Ishikawa (cell line): Measurements from ENCODE around the gene CPA3.

ENCODE experiments used
- CEBPB ChIP-seq: IDR thresholded peaks from 2 replicates; pipeline ENCODE4 v1.6.1; 2012
- CREB1 ChIP-seq: IDR thresholded peaks from 2 replicates; pipeline ENCODE4 v1.6.1; 2012; ENCODE audit warnings: low read depth
- EGR1 ChIP-seq: IDR thresholded peaks from 2 replicates; pipeline ENCODE4 v1.6.1; 2012
- EP300 ChIP-seq: IDR thresholded peaks from 2 replicates; pipeline ENCODE4 v1.6.1; 2012; ENCODE audit warnings: borderline replicate concordance
- FOXM1 ChIP-seq: IDR thresholded peaks from 2 replicates; pipeline ENCODE4 v1.6.1; 2012; ENCODE audit warnings: low read depth, borderline replicate concordance
- NFIC ChIP-seq: IDR thresholded peaks from 2 replicates; pipeline ENCODE4 v1.6.1; 2012
- RAD21 ChIP-seq: IDR thresholded peaks from 2 replicates; pipeline ENCODE4 v1.6.1; 2012; ENCODE audit warnings: low read depth
- REST ChIP-seq: IDR thresholded peaks from 2 replicates; pipeline ENCODE4 v1.6.1; 2012; ENCODE audit warnings: low read depth, mild to moderate bottlenecking
- TAF1 ChIP-seq: IDR thresholded peaks from 2 replicates; pipeline ENCODE4 v1.6.1; 2012; ENCODE audit warnings: low read depth, mild to moderate bottlenecking
- TCF12 ChIP-seq: IDR thresholded peaks from 2 replicates; pipeline ENCODE4 v1.6.1; 2012; ENCODE audit warnings: low read depth
- TEAD4 ChIP-seq: IDR thresholded peaks from 2 replicates; pipeline ENCODE4 v1.6.1; 2012
- USF1 ChIP-seq: IDR thresholded peaks from 2 replicates; pipeline ENCODE4 v1.6.1; 2012
- YY1 ChIP-seq: IDR thresholded peaks from 2 replicates; pipeline ENCODE4 v1.6.1; 2012; ENCODE audit warnings: low read depth
- ZBTB7A ChIP-seq: IDR thresholded peaks from 2 replicates; pipeline ENCODE4 v1.6.1; 2012; ENCODE audit warnings: low read depth
- TF ChIP-seq, protein P1 (sequence below): IDR thresholded peaks from 2 replicates; pipeline ENCODE4 v1.6.1; 2012

Gene CPA3

GRCh38 chr3:148938936-148939335, 73.8 kb downstream of the CPA3 start:
- no peak for TF ChIP-seq RAD21
- TF ChIP-seq NFIC: no peak
- TF ChIP-seq ZBTB7A: no peak
- no peak for TF ChIP-seq REST
- TF ChIP-seq TCF12: no peak
- TF ChIP-seq TEAD4: no peak
- TF ChIP-seq EGR1: no peak
- TF ChIP-seq, protein P1, sequence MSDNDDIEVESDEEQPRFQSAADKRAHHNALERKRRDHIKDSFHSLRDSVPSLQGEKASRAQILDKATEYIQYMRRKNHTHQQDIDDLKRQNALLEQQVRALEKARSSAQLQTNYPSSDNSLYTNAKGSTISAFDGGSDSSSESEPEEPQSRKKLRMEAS: no peak
- TF ChIP-seq USF1: no peak
- no peak for TF ChIP-seq TAF1
- TF ChIP-seq FOXM1: no peak
- no peak for TF ChIP-seq CEBPB
- TF ChIP-seq CREB1: no peak
- no peak for TF ChIP-seq YY1
- TF ChIP-seq EP300: no peak

DNA sequence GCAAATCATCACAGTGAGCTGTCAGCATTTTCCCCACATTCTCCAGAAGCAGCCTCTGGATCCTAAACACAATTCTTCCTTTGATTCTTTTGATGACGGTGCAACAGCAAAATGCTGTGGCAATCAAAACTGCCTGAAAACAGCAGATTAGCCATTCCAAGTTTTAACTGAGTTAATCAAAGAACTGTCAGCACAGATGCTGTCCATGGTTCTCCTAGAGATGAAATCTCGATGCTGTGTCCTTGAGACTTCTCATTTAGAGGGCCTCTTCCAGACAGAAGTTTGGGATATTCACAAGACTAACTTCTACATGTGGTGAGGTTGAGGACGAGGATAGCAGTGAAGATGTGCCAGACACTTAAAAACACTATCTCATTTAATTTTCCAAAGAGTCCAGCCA, 75.9 kb downstream of the CPA3 start:
- TF ChIP-seq ZBTB7A (no peak), REST (peak; percentile 63)

DNA sequence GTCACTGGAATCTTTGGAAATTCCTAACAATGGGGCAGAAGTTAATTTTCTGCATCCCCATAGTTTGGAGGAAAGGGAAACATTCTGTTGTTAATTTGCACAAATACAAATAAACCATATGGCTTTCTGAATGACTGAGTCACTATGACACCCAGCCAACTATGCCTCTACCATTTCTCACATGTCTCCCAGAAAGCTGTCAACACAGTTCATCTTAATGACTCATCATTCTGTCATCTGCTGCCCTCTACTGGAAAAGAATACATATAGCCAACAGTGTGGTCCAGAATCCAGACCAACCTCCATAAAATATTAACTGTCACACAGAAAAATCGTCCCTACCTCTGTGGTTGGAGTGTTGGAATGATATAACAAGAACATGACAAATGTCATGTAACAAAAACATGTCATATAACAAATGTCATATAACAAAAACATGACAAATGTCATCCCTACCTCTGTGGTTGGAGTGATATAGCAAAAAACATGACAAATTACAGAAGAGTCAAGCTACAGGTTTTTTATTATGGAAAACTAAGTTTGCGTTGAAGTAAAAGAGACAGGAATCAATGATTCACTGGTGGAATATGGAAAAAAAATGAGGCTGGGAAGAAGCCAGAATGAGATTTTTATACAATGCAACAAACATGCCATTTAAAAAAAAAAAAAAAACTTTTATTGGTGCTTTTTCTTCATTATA, 78.6 kb downstream of the CPA3 start:
- TF ChIP-seq RAD21: peak; percentile 94
- no peak for TF ChIP-seq EP300
- TF ChIP-seq USF1: no peak
- no peak for TF ChIP-seq FOXM1
- peak; percentile 42; the same call in 1 of the 2 replicates for TF ChIP-seq NFIC

- TF ChIP-seq, protein P1: no peak
- TF ChIP-seq ZBTB7A (no peak), RAD21 (no peak), USF1 (no peak), REST (no peak), FOXM1 (no peak), CEBPB (no peak), TCF12 (no peak), EGR1 (no peak), NFIC (no peak), TAF1 (no peak), CREB1 (no peak), TEAD4 (no peak)
Measured at GRCh38 chr3:148945116-148945515, 80.0 kb downstream of the CPA3 start.
